NCI-H2081 (cell line): Measurements from ENCODE around the gene PACSIN2.
A peak's percentile ranks its signal among the peaks of the same experiment; 100 is the strongest.
"Not testable (repeated sequence)": the region's sequence is repeated elsewhere in the genome, so short reads cannot be mapped to it uniquely, and the experiment has no call there.

Experiments
- DNase-seq, 2 experiments: peaks; one replicate each; lab custom pipeline; 2025; lab: John Stamatoyannopoulos, UW

Gene PACSIN2

DNA sequence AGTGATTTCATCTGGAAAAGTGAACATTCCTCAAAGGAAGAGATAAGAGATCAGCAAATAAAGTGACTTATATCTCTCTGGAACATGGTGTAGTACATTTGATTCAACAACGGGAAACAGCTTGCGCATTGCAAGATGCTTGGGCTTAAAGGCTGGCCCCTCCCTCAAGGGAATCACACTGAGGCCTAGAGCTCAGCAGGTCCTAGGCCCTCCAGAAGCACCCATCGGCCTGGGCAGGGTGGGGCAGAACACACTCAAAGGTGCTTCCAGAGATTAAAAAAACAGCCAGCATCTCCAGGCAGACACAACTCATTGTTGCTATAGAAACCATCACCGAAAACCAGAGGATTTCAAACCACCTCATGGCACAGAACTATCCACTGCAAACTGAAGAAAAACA lies 88.8 kb downstream of the PACSIN2 start:
- DNase-seq = no peak

DNA sequence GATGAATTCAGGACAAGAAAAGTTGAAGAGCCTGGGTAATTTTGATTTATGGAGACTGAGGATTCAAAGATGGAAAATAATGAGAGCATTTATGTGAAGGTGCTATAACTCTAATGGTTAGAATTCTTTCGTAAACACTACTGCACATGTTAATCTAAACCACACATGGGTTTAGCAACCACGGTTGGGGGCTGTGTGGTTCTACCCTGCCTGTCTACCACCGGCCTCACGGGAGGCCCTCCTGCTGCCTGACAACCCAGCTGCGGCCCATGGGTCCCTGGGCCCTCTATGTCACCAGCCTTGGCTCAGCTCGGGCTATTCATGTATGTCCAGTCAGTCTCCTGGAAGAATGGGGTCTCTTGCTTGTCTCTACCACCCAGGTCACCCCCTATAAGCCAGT lies 89.4 kb downstream of the PACSIN2 start:
- DNase-seq = no peak

DNA sequence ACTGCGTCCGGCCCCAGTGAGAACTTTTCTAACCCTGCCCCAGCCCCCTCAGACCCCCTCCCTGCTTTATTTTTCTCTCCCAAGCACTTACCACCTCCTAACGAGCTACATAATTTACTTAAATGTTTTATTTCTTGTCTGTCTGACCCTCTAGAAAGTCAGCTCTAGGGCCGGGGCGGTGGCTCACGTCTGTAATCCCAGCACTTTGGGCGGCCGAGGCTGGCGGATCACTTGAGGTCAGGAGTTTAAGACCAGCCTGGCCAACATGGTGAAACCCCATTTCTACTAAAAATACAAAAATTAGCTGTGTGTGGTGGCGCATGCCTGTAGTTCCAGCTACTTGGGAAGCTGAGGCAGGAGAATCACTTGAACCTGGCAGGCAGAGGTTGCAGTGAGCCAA lies 89.9 kb downstream of the PACSIN2 start:
- not testable (repeated sequence) for DNase-seq

DNA sequence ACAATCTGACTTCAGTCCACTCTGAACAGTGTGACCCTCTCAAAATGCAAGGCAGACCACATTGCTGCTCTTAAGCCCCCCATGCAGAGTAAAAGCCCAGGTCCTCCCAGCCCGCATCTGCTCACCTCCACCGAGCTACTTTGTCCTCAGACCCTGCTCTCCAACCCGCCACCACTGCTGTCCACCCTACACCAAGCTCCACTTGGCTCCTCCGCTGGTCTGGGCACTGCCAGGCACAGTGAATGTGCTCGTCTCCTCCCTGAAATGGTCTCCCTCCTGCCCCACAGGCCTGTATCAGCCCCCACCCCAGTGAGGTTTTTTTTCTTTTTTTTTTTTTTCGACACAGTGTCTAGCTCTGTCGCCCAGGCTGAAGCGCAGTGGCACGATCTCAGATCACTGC lies 90.5 kb downstream of the PACSIN2 start:
- no peak for DNase-seq

DNA sequence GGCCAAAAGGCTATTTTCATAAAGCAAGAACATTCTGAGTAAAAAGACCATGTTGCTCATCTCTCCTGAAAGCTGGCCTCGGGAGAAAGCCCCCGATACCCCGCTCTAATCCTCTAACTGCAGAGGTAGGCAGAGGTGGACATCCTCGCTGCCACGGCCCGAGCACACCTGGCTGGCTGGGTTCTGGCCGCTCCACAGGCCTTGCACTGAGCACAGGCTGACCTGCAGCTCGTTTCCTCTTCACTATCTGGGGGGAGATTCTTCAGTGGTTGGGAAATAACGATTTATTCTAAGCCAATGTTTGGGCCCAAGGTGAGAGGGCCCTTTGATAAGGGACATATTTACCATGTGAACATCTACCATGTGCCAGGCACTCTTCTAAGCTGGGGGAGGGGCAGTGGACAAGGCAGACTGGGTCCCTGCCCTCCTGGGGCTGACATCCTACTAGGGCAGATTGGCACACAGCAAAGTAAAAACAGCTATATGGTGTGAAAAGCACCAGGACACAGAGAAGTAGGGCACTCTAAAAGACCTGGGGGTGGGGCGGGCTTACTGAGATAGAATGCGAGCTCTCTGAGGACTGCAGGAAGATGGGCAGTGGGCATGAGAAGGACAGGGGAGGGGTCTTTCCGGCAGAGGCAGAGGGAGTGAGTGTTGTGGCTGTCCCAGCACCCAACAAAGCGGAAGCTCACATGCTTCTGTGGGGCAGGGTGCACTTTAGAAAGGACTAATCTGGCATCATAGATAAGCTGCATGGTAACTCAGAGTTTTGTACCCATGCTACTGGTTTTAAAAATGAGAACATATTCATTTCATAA lies 92.4 kb downstream of the PACSIN2 start:
- DNase-seq = no peak

DNA sequence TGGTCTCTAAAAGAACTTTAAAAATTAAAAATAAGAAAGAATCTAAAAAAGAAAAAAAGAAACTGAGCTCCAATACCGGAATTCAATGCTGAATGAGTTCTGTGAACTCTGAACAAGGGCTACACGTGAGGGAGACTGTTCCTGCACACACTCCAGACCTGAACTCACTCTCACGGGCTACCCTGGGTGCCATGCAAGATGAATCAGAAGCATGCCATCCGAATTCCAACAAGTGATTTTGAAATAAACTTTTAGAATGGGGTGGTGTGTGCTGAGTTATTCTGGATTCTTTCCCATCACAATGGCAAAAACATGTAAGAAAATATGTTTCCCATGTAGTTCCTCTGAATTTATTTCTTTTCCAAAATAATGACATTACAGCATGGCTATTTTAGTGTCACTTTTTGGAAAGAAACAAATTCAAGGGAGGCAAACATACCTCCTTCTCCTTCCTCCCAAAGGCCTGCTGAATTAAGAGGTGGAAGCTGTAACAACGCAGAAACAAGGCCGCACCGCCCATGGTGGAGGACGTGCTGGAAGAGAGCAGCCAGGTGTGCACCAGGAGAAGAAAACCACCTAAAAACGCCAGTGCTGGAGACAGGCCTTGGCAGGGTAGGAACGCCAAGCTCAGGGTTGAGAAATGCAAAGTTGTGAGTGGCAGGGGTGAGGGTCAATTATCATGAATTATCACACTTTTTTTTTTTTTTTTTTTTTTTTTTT lies 94.7 kb downstream of the PACSIN2 start:
- DNase-seq = no peak

DNA sequence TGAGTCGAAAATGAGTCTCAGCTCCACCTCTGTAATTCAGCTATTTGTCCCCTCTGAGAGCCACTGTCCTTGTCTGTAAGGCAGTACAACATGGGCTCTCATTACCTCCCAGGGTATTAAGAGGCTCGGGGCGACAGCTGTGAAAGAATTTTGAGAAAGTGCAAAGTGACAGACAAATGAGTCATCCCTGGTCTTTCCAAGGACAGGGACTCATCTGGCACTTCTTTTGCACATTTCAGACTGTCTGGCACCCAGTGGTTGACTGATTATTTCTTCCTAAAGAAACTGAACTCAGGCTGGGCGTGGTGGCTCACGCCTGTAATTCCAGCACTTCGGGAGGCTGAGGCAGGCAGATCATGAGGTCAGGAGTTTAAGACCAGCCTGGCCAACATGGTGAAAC lies 95.8 kb downstream of the PACSIN2 start:
- no peak for DNase-seq

DNA sequence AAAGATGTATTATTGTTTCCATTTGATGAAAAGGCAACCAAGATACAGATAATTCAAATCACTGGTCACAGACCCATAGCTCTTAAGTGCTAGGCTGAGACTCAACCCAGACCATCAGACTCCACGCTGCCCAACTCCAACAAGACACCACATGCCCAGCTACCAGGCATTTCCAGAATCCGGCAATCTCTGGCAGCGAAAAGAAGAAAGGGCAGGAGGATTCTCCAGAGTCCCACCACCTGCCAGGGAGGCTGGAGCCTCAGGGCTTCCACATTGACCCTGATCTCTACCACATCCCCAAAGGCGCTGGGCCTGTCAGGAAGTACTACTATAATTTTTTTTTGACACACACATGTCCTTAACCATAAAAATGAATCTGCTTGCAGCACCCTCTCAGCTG lies 96.4 kb downstream of the PACSIN2 start:
- DNase-seq = no peak

DNA sequence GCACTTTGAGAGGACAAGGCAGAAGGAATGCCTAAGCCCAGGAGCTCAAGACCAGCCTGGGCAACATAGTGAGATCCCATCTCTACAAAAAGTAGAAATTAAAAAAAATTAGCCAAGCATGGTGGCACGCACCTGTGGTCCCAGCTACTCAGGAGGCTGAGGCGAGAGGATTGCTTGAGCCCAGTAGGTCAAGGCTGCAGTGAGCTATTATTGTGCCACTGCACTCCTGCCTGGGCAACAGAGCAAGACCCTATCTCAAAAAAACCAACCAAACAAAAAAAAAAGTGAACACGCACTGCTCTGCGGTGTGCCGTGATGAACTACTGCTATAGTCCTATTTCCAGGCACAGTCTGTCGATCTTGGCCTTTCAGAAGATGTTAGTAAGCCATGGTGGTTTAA lies 97.6 kb downstream of the PACSIN2 start:
- DNase-seq = not testable (repeated sequence)

DNA sequence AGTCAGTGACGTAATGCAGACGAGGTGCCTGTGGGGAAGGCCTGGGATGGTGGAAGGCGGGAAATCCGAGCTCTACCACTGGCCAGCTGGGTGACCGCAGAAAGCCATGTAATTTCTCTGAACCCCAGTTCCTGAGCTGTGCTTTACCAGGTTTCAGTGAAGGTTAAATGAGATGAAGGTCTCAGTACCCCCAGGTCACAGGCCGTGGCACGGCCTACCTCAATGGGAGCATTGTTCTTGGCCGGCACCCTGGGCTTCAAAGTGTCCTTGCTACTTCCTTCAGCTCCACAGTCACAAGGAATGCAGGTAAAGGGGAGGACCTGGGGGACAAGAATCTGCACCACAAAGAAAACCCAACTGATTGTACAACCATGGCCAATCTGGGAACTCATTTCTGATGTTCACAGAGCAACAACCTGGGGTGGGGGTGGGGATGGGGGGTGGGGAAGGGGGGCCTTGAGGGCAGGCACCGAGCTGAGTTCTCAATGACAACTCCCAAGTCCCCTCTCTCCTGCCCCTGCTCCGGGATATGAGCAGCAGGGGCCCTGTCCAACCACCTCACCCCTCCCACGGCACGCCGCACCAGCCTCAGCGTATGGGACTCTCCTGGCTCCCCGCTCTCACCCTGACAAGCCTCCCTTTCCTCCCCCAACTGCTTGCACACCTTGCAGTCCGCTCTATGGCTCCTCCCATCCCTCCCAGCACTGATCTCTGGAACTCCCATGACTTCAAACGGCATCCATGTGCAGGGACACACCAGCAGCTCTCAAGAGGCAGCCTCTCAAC lies 98.8 kb downstream of the PACSIN2 start:
- DNase-seq = no peak

DNA sequence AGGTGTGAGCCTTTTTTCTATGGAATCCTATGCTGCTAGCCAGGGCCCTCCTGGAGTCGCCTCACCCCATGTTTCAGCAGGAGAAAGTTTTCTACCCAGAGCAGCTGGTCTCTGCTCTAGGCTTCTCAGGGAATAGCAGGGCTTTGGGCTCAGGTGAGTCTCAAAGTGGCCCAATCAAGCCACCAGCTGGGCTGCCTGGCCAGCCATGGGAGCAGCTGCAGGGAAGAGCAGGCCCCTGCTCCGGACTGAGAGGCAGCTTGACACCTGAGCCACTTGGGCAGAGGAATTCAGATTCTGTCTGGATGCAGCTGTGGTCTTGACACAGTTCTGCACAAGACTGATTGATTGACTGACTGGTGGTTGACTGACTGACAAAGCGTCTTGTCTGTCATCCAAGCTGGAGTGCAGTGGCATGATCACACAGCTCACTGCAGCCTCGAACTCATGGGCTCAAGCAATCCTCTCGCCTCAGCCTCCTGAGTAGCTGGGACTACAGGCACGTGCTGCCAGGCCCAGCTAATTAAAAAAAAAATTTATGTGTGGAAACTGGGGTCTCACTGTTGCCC lies 100.4 kb downstream of the PACSIN2 start:
- DNase-seq = no peak

DNA sequence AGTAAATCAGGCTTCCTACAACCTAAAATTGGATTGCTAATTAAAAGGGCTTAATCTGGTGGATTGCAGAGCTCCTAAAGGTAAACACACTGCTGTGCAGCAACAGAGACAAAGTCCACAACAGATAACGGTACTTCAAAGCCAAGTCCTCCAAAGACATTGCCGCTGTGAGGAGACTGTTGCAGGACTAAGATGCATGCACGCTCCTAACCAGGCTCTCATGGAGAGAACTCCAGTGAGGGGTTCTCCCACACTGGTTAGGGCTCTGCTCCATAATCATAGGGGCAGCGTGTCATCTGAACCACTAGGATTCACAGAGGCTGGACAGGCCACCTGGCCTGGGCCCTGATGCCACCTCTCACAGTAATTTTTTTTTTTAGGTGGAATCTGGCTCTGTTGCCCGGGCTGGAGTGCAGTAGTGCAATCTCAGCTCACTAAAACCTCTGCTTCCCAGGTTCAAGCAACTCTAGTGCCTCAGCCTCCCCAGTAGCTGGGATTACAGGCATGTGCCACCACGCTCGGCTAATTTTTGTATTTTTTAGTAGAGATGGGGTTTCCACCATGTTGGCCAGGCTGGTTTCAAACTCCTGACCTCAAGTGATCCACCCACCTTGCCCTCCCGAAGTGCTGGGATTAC lies 101.0 kb downstream of the PACSIN2 start:
- no peak for DNase-seq

DNA sequence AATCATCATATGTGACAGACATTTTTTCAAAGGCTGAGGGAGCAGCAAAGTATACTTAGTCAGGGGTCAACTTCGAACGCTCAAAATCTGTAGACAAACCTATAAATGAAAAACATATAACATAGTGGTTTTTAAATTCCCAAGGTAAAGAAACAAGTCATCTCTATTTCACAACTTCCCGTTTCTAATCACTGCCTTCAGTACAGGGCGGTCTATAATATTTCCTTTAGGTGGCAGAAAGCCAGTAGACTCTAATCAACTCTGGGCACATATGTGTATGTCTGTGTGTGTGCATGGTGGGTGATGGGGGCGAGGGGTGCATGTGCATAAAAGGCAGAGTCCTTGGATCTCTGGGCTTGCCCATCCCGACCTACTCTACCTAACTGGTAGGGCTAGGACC lies 102.9 kb downstream of the PACSIN2 start:
- DNase-seq = no peak

DNA sequence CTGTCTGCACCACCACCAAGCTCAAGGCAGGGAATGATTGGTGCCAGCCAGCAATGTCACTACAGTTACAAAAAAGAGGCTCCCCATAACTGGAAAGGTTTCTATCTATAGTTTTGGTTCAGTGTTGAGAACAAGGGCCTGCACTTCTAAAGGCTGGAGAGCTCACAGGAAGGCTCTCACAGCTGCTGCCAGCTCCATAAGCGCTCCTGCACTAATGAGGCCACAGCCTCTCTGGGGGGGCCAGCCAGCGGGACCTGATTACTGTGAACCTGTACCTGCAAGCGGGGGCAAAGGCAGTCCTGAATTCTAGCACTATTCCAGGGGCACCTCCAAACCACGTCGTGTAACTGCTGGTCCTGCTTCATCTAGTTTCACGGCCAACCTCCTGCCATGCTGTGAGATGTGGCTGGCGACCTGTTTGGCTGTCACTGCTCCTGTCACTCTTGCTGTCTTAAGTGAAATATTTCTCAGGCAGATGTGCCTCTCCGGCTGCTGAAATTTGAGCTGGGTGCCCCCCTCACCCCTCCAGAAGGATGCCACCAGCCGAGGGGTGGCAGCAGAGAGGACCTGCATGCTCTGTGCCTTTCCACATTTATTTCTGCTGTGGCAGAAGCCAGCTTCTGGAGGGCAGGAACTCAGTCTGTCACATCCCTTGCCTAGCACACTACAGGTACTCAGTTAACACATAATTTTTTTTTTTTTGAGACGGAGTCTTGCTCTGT lies 104.6 kb downstream of the PACSIN2 start:
- DNase-seq = peak; percentile 12 to 64

DNA sequence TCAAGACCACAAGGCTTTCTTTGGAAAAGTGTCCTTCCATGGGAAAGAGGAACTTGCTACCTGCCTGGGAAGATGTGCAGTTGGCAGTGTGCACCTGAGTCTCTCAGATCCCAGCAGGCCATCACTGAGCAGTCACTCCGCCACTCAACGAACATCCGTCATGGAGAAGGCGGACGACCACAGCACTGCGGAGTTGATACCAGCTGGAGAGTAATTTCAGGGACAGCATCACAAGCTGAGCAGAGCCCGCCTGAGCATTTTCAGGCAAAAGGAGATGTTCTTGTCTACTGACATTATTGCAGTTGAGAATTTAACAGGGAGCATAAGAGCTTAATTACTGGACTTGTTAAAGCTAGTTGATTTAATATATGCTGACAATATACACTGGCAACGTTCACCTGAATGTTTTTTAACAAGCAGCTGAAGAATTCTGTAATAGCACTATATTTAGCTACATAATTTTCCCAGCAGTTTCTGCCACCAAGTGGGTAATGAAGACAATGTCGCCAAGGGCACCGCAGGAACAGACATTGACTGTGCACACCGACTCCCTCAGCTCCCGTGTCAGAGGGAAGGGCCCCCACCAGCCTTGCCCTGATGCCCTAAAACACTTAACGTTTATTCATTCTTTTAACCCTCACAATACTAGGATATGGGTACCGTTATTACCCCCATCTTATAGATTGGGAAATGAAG lies 105.4 kb downstream of the PACSIN2 start:
- DNase-seq = peak; percentile 30 to 83

DNA sequence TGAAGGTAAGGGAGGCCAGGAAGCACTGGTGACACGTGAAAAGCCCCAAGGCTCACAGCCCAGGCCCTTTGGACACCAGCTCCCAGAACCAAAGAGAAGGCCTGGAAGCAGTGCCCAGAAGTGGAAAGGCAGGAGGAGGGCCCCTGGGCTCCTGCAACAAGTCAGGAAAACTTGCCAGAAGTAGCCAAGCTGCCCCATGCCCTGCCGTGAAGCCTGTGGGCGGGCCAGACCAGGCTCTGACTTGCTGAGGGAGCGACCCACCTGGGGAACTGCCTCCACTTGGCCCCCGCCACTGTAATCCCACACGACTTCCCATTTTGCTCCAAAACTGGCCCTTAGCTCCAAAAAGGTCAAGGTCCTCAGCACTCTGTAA lies 106.6 kb downstream of the PACSIN2 start:
- DNase-seq = no peak

DNA sequence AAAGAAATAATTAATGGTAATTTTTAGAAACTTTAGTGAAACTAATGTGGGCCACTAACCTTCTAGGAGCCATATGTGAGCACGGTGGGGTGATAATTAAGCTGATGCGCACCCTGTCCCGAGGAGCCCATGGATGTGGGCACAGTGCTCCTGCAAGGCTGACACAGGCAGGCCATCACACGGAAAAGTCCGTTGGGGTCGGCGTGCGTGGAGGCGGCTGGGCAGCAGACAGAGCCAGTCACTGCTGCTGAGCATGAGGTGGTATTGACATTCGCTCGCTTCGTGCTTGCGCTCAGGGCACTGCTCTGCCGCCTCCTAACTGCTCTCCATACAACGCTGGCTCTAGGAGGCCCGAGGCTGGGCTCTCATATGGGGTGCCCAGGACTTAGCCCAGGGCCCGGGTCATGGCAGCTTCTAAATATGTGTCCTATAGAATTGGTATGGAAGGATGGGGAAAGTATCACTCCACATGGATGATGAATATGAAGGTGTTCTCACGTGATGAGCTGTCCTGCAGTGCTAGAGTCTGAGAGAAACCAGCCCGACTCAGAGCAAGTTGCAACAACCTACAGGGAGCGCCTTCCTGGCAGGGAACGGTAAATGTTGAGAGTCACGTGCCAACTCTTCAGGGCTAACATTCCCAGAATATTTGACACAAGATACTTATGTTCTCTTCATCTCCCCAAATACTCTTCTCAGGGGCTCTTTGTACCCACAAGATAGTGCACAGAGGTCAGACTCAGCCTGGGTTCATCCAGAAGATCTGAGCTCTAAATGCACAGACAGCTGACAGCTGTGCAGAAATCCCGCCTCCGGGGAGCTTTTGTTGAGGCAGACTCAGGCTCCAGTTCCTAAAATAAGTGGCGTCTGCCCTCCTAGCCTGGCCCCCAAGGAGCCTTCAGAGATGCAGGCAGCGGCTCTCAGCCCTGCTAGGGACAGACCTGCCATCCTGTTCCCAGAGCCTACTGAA lies 107.3 kb downstream of the PACSIN2 start:
- DNase-seq = no peak

DNA sequence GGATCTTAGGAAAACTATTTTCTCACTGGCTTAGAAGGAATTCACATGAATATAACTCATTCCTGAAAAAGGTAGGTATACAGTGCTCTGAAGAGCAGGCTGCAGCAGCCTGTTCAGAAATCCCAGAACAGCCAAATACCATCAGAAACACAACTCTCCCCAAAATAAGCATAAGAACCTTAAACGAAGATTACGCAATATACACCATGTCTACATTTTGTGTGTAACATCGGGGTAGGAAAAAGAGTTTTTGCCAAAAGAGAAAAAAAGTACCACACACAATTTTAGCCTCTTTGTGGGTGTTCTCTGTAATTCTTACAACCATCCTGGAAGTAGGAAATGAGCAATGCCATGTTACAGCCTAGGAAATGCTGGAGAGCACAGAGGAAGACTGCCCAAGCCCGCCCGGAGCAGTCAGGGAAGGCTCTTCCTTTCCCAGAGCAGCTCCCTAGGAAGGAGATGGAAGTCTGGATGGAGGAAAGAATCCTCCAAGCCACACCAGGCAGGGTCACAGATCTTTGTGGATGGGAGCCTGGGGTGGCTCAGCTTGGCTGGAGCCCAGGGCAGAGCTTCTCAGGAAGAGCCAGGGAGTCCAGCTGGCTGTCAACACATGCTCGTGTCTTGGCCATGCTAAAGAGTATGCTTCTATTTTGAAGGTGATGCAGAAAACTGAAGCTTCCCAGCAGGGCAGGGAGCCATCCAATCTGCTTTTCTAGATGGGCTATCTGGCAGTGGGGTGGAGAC lies 108.2 kb downstream of the PACSIN2 start:
- DNase-seq = no peak

DNA sequence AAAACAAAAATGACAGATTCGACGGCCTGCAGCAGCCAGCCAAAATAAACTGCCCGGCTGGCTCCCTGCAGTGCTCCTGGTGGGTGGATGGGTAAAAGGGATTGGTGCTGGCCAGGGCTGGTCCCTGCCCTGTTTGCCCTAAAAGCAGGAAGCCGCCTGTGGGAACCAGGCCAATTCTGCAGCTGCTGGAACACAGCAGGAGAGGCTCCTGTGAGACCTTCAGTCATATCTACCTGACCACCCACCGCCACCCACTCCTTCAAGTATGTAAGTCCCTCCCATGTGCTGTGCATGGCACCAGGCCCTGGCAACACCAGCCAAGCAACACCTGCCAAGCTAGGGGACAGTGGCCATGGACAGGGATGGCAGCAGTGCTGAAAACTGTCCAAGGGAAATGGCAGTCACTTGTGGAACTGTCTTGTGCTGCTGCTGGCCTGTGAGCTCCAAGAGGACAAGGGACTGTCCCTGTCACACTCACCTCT lies 109.2 kb downstream of the PACSIN2 start:
- DNase-seq = peak; percentile 70 to 92
